ENCODE data around the gene PSMA6.

DNA sequence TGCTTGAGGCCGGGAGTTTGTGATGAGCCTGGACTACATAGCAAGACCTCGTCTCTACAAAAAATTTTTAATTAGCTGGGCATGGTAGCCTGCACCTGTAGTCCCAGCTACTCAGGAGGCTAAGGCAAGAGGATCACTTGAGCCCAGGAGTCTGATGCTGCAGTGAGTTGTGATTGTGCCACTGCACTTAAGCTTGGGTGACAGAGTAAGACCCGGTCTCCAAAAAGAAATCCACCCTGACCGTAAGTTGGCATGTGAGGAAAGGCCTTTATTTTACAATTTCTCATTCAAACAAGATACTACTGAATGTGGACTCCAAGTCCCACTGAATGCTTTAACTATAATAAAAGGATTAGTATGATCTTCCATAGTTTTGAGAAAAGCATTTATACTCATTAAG, 27.3 kb downstream of the PSMA6 start:
- TF ChIP-seq, protein P1, sequence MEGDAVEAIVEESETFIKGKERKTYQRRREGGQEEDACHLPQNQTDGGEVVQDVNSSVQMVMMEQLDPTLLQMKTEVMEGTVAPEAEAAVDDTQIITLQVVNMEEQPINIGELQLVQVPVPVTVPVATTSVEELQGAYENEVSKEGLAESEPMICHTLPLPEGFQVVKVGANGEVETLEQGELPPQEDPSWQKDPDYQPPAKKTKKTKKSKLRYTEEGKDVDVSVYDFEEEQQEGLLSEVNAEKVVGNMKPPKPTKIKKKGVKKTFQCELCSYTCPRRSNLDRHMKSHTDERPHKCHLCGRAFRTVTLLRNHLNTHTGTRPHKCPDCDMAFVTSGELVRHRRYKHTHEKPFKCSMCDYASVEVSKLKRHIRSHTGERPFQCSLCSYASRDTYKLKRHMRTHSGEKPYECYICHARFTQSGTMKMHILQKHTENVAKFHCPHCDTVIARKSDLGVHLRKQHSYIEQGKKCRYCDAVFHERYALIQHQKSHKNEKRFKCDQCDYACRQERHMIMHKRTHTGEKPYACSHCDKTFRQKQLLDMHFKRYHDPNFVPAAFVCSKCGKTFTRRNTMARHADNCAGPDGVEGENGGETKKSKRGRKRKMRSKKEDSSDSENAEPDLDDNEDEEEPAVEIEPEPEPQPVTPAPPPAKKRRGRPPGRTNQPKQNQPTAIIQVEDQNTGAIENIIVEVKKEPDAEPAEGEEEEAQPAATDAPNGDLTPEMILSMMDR (IDR thresholded peaks at IDR 0.05), result no peak
- TF ChIP-seq, protein P2, sequence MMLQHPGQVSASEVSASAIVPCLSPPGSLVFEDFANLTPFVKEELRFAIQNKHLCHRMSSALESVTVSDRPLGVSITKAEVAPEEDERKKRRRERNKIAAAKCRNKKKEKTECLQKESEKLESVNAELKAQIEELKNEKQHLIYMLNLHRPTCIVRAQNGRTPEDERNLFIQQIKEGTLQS (CRISPR knock-in tag; conservative IDR thresholded peaks at IDR 0.05), result no peak
- TF ChIP-seq FOXK1 (CRISPR knock-in tag; IDR thresholded peaks at IDR 0.05) (no peak), RELA (CRISPR knock-in tag; IDR thresholded peaks at IDR 0.05; ENCODE audit: borderline replicate concordance) (no peak), ZNF512 (CRISPR knock-in tag; IDR thresholded peaks at IDR 0.05; ENCODE audit: borderline replicate concordance) (no peak), SMAD3 (CRISPR knock-in tag; IDR thresholded peaks at IDR 0.05; ENCODE audit: borderline replicate concordance) (no peak), NFE2L1 (CRISPR knock-in tag; IDR thresholded peaks at IDR 0.05) (no peak), CREB1 (CRISPR knock-in tag; IDR thresholded peaks at IDR 0.05) (no peak), NR3C1 (CRISPR knock-in tag; conservative IDR thresholded peaks at IDR 0.05; ENCODE audit: low read depth) (no peak)
- TF ChIP-seq, protein P3, sequence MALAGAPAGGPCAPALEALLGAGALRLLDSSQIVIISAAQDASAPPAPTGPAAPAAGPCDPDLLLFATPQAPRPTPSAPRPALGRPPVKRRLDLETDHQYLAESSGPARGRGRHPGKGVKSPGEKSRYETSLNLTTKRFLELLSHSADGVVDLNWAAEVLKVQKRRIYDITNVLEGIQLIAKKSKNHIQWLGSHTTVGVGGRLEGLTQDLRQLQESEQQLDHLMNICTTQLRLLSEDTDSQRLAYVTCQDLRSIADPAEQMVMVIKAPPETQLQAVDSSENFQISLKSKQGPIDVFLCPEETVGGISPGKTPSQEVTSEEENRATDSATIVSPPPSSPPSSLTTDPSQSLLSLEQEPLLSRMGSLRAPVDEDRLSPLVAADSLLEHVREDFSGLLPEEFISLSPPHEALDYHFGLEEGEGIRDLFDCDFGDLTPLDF (CRISPR knock-in tag; IDR thresholded peaks at IDR 0.05), result no peak
- TF ChIP-seq, protein P4, sequence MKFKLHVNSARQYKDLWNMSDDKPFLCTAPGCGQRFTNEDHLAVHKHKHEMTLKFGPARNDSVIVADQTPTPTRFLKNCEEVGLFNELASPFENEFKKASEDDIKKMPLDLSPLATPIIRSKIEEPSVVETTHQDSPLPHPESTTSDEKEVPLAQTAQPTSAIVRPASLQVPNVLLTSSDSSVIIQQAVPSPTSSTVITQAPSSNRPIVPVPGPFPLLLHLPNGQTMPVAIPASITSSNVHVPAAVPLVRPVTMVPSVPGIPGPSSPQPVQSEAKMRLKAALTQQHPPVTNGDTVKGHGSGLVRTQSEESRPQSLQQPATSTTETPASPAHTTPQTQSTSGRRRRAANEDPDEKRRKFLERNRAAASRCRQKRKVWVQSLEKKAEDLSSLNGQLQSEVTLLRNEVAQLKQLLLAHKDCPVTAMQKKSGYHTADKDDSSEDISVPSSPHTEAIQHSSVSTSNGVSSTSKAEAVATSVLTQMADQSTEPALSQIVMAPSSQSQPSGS (CRISPR knock-in tag; IDR thresholded peaks at IDR 0.05; ENCODE audit: borderline replicate concordance, low read depth), result no peak
